IMR-90 (cell line): ENCODE results near the gene CFH. TPM values are rescaled to one million over a fixed set of nuclear protein-coding genes. Genes with fewer than 3 reads are reported as not detected.

Source experiments
- ATAC-seq: fragments of 200-7000 bp; cut with Tn5 transposase; 2 replicates; pipeline ENCODE4 v1.9.1; 2020; ENCODE audit warnings: low read depth, mild to moderate bottlenecking, moderate library complexity
- BruUV-seq: library from RNA; stranded (reverse); fragments of 400-500 nt; replicated peaks from 2 replicates; lab custom pipeline; 2021; lab: Mats Ljungman, UMichigan
- CTCF ChIA-PET: fragments of 300-600 bp; formaldehyde crosslinking; extraction: SDS; loops from one replicate; lab custom pipeline; 2021; ENCODE audit warnings: antibody characterized with exemption; lab: Yijun Ruan, JAX
- POLR2A ChIA-PET: fragments of 300-600 bp; sonication (Branson Sonifier 250); formaldehyde crosslinking; loops from one replicate; lab custom pipeline; 2022; ENCODE audit warnings: antibody characterized with exemption; ENCODE audit not compliant: unreplicated experiment; lab: Charles Lee
- DNase-seq: peaks from one replicate; pipeline ENCODE4 v3.0.0; 2013
- H2AFZ ChIP-seq: replicated peaks from 2 replicates; pipeline ENCODE3; 2013; ENCODE audit warnings: low read length, mild to moderate bottlenecking; ENCODE audit not compliant: poor library complexity
- H2AK5ac ChIP-seq: 2 replicates; pipeline ENCODE4 v1.6.1; 2013; ENCODE audit warnings: low read depth, low read length, inconsistent platforms
- H2AK9ac ChIP-seq: replicated peaks from 2 replicates; pipeline ENCODE3; 2013; ENCODE audit warnings: mild to moderate bottlenecking, low read depth, low read length, moderate library complexity; ENCODE audit not compliant: poor library complexity
- H2BK120ac ChIP-seq: 2 replicates; pipeline ENCODE4 v1.6.1; 2013; ENCODE audit warnings: low read depth, low read length, inconsistent platforms
- H2BK15ac ChIP-seq: 3 replicates; pipeline ENCODE4 v1.6.1; 2013; ENCODE audit warnings: low read depth, low read length, inconsistent platforms
- H2BK20ac ChIP-seq: 2 replicates; pipeline ENCODE4 v1.6.1; 2013; ENCODE audit warnings: low read depth, mild to moderate bottlenecking, inconsistent platforms, low read length, moderate library complexity
- H2BK5ac ChIP-seq: 2 replicates; pipeline ENCODE4 v1.6.1; 2013; ENCODE audit warnings: mild to moderate bottlenecking, low read depth, low read length, inconsistent platforms; ENCODE audit not compliant: poor library complexity, severe bottlenecking
- H3K14ac ChIP-seq: replicated peaks from 2 replicates; pipeline ENCODE4 v1.6.1; 2013; ENCODE audit warnings: low read depth, low read length, inconsistent platforms
- H3K18ac ChIP-seq: 2 replicates; pipeline ENCODE4 v1.6.1; 2013; ENCODE audit warnings: low read depth, low read length, control low read depth
- H3K23ac ChIP-seq: 2 replicates; pipeline ENCODE4 v1.6.1; 2013; ENCODE audit warnings: low read depth, low read length, inconsistent platforms
- H3K27ac ChIP-seq: 2 replicates; pipeline ENCODE4 v1.5.1; 2013; ENCODE audit warnings: mild to moderate bottlenecking, control low read depth, low read length; ENCODE audit not compliant: insufficient read depth
- H3K27me3 ChIP-seq: 2 replicates; pipeline ENCODE4 v1.6.1; 2013; ENCODE audit warnings: low read length; ENCODE audit not compliant: control insufficient read depth, insufficient read depth
- H3K36me3 ChIP-seq: 2 replicates; pipeline ENCODE4 v1.6.1; 2013; ENCODE audit warnings: low read length, mixed read lengths; ENCODE audit not compliant: control insufficient read depth, insufficient read depth
- H3K4ac ChIP-seq: 2 replicates; pipeline ENCODE4 v1.6.1; 2013; ENCODE audit warnings: low read depth, low read length, inconsistent platforms
- H3K4me1 ChIP-seq: 2 replicates; pipeline ENCODE4 v1.6.1; 2013; ENCODE audit warnings: low read length, mixed read lengths; ENCODE audit not compliant: control insufficient read depth, insufficient read depth
- H3K4me2 ChIP-seq: 2 replicates; pipeline ENCODE4 v1.6.1; 2013; ENCODE audit warnings: low read depth, mild to moderate bottlenecking, control low read depth, low read length, moderate library complexity
- H3K4me3 ChIP-seq: 2 replicates; pipeline ENCODE4 v1.5.1; 2013; ENCODE audit warnings: low read depth, mild to moderate bottlenecking, control low read depth, low read length, moderate library complexity; ENCODE audit not compliant: insufficient read depth
- H3K56ac ChIP-seq: 2 replicates; pipeline ENCODE4 v1.6.1; 2013; ENCODE audit warnings: low read length, inconsistent platforms; ENCODE audit not compliant: insufficient read depth; ENCODE audit errors: extremely low read depth
- H3K79me1 ChIP-seq, 2 experiments: 2 replicates each; pipeline ENCODE4 v1.6.1; 2013; ENCODE audit warnings: low read length in 2 of 2, inconsistent platforms in 1 of 2, low read depth in 1 of 2
- H3K9ac ChIP-seq: 2 replicates; pipeline ENCODE4 v1.6.1; 2013; ENCODE audit warnings: low read depth, low read length, control low read depth
- H3K9me1 ChIP-seq: 2 replicates; pipeline ENCODE4 v1.6.1; 2013; ENCODE audit warnings: low read length, inconsistent platforms; ENCODE audit not compliant: insufficient read depth
- H3K9me3 ChIP-seq: 2 replicates; pipeline ENCODE4 v1.6.1; 2013; ENCODE audit warnings: low read length; ENCODE audit not compliant: control insufficient read depth, insufficient read depth
- H4K20me1 ChIP-seq: 2 replicates; pipeline ENCODE4 v1.6.1; 2013; ENCODE audit warnings: low read length, inconsistent platforms; ENCODE audit not compliant: insufficient read depth
- H4K5ac ChIP-seq: 2 replicates; pipeline ENCODE4 v1.6.1; 2013; ENCODE audit warnings: mild to moderate bottlenecking, low read depth, low read length, control low read depth
- H4K8ac ChIP-seq, 2 experiments: 2 replicates each; pipeline ENCODE4 v1.6.1; 2013; ENCODE audit warnings: low read depth in 2 of 2, low read length in 2 of 2, control low read depth in 1 of 2, inconsistent platforms in 1 of 2
- H4K91ac ChIP-seq: 2 replicates; pipeline ENCODE4 v1.6.1; 2013; ENCODE audit warnings: low read depth, low read length, inconsistent platforms; ENCODE audit not compliant: insufficient read depth
- NFE2L2 ChIP-seq: fragments of 150-350 bp; IDR thresholded peaks from 2 replicates; pipeline ENCODE4 v1.6.1; 2016; ENCODE audit warnings: low read depth, mild to moderate bottlenecking, low read length
- dilution Hi-C: fragments of 300-500 bp; cut with HindIII; formaldehyde crosslinking; loops from one replicate; pipeline ENCODE4 v1.14.3; 2018; ENCODE audit warnings: low sequenced_read_pairs; ENCODE audit not compliant: unreplicated experiment
- in situ Hi-C: fragments of 300-500 bp; cut with MboI; formaldehyde crosslinking; loops from 3 replicates; pipeline ENCODE4 v1.14.3; 2019; ENCODE audit warnings: low sequenced_read_pairs, inconsistent platforms, mixed read lengths
- intact Hi-C: fragments of 100-400 bp; cut with micrococcal nuclease; formaldehyde crosslinking; loops from 2 replicates; pipeline ENCODE4 v1.10.0; 2022
- polyA plus RNA-seq, 3 experiments: library from polyadenylated mRNA; depleted of rRNA; stranded (reverse); fragments of >200 nt; gene quantifications; 2 replicates each; pipeline ENCODE4 v1.2.3, GENCODE V29; 2012; ENCODE audit warnings: low replicate concordance in 1 of 3
- total RNA-seq: library from RNA; depleted of rRNA; stranded (reverse); fragments of >200 nt; gene quantifications from 2 replicates; pipeline ENCODE4 v1.2.3, GENCODE V29; 2012
- TF ChIP-seq, protein P1 (sequence below): fragments of 150-350 bp; IDR thresholded peaks from 2 replicates; pipeline ENCODE4 v1.6.1; 2016; ENCODE audit warnings: low read depth, mild to moderate bottlenecking, low read length, moderate library complexity, borderline replicate concordance

Gene CFH
- total and polyA plus RNA-seq, 2 of the 4 experiments (the other 2 are of a cell fraction), result 6.3 to 12.1 TPM

DNA sequence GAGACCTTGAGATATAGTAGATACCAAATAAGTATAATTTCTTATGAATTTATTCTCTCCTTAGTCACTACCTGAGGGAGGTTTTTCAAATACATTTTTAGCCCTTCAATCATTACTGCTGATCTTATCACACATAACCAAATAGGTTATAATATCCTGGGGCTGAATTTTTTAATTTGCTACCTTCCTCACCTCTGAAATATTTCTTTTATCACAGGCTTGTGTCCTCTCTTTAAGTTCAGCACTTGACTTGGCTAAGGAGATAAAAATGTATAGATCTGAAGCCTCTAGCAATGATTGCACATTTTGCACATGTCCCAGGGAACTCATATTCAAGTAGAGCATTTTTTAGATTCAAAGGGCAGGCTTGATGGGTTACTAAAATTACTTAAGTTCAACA, 23.1 kb downstream of the CFH start:
- Histone ChIP-seq H3K27ac (no peak overlapping the region), H3K36me3 (no peaks in the 10 kb centered on the region), H2BK15ac (no peak overlapping the region), H3K9me1 (peaks cover 3% of the 10 kb centered on the region), H2BK5ac (no peak overlapping the region), H2AK9ac (no peak overlapping the region), H4K20me1 (no peaks in the 10 kb centered on the region), H3K9me3 (no peaks in the 10 kb centered on the region), H3K18ac (no peak overlapping the region), H2BK20ac (no peak overlapping the region), H3K9ac (no peak overlapping the region), H2BK120ac (no peak overlapping the region), H3K27me3 (no peaks in the 10 kb centered on the region), H4K5ac (no peak overlapping the region), H3K4me2 (no peak overlapping the region), H2AFZ (no peak overlapping the region), H3K23ac (no peak overlapping the region), H3K79me1 (no peaks in the 10 kb centered on the region), H3K56ac (no peak overlapping the region), H3K4me1 (peaks cover 3% of the 10 kb centered on the region; the same call in 1 of the 2 replicates), H3K14ac (no peak overlapping the region), H3K4ac (no peak overlapping the region), H3K4me3 (no peak overlapping the region), H4K91ac (no peak overlapping the region), H2AK5ac (no peak overlapping the region), H4K8ac (no peak overlapping the region)
- POLR2A ChIA-PET, result no interaction called here
- in situ Hi-C loops, result no loop called here
- BruUV-seq, result no TSS peak
- ATAC-seq, result no peak
- DNase-seq, result no peak
- no peak for TF ChIP-seq NFE2L2
- TF ChIP-seq, protein P1, sequence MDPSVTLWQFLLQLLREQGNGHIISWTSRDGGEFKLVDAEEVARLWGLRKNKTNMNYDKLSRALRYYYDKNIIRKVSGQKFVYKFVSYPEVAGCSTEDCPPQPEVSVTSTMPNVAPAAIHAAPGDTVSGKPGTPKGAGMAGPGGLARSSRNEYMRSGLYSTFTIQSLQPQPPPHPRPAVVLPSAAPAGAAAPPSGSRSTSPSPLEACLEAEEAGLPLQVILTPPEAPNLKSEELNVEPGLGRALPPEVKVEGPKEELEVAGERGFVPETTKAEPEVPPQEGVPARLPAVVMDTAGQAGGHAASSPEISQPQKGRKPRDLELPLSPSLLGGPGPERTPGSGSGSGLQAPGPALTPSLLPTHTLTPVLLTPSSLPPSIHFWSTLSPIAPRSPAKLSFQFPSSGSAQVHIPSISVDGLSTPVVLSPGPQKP, result no peak
- intact Hi-C loops, result no loop called here
- dilution Hi-C loops, result loop anchor here (25.0 kb wide), 1 partner anchor 338 kb away; no protein-coding TSS in a partner anchor
- CTCF ChIA-PET, result no interaction called here
